ENCODE measurements around the gene AMBRA1. TPM values are rescaled to one million over a fixed set of nuclear protein-coding genes. Genes with fewer than 3 reads are reported as not detected.

Gene AMBRA1
- total RNA-seq, 1 donor from 2014 or later = 45.8 TPM

DNA sequence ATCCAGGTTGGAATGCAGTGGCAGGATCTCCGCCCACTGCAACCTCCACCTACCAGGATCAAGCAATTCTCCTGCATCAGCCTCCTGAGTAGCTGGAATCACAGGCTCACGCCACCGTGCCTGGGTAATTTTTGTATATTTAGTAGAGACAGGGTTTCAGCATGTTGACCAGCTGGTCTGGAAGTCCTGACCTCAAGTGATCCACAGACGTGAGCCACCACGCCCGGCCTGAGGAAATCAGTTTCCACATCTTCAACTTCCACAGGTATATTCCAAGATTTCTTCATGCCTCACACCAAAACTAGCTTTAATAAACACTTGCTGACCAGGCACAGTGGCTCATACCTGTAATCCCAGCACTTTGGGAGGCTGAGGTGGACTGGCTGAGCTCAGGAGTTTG is 15.6 kb upstream of the AMBRA1 start:
- no peaks in the 10 kb centered on the region for H3K27me3 Mint-ChIP-seq (ENCODE audit: low read depth)
- H3K4me3 Mint-ChIP-seq = no peak overlapping the region
- H3K36me3 Mint-ChIP-seq (ENCODE audit: low read depth) = no peaks in the 10 kb centered on the region
- no peaks in the 10 kb centered on the region for H3K9me3 Mint-ChIP-seq
- H3K4me1 Mint-ChIP-seq = no peaks in the 10 kb centered on the region
- no peak overlapping the region for H3K27ac Mint-ChIP-seq (ENCODE audit: unreplicated experiment)
- TF ChIP-seq, protein P1, sequence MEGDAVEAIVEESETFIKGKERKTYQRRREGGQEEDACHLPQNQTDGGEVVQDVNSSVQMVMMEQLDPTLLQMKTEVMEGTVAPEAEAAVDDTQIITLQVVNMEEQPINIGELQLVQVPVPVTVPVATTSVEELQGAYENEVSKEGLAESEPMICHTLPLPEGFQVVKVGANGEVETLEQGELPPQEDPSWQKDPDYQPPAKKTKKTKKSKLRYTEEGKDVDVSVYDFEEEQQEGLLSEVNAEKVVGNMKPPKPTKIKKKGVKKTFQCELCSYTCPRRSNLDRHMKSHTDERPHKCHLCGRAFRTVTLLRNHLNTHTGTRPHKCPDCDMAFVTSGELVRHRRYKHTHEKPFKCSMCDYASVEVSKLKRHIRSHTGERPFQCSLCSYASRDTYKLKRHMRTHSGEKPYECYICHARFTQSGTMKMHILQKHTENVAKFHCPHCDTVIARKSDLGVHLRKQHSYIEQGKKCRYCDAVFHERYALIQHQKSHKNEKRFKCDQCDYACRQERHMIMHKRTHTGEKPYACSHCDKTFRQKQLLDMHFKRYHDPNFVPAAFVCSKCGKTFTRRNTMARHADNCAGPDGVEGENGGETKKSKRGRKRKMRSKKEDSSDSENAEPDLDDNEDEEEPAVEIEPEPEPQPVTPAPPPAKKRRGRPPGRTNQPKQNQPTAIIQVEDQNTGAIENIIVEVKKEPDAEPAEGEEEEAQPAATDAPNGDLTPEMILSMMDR (conservative IDR thresholded peaks at IDR 0.05) = no peak
- no peak for DNase-seq (ENCODE audit: low read depth, low spot score)

DNA sequence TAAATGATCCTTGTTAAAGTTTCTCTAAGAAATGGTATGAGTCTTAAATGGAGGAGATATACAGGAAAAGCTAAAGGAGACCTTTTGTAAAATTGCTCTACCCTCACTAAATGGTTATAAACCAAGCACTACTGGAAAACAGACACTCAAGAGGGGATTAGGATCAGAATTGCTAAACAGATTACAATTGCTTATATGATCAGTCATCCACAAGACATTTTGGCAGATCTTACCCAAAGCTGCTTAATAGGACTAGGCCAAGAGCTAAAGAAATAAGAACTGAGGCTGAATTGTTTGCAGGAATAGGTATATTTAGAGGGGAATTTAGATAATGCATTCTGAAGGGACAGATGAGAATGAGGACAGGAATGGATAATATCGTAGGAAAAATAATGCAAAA is 13.7 kb upstream of the AMBRA1 start:
- TF ChIP-seq, protein P1 (conservative IDR thresholded peaks at IDR 0.05) = no peak
- H3K9me3 Mint-ChIP-seq = no peaks in the 10 kb centered on the region
- DNase-seq (ENCODE audit: low read depth, low spot score) = no peak
- H3K4me3 Mint-ChIP-seq = no peak overlapping the region
- H3K27ac Mint-ChIP-seq (ENCODE audit: unreplicated experiment) = no peak overlapping the region
- H3K4me1 Mint-ChIP-seq = no peaks in the 10 kb centered on the region
- no peaks in the 10 kb centered on the region for H3K36me3 Mint-ChIP-seq (ENCODE audit: low read depth)
- H3K27me3 Mint-ChIP-seq (ENCODE audit: low read depth) = no peaks in the 10 kb centered on the region

DNA sequence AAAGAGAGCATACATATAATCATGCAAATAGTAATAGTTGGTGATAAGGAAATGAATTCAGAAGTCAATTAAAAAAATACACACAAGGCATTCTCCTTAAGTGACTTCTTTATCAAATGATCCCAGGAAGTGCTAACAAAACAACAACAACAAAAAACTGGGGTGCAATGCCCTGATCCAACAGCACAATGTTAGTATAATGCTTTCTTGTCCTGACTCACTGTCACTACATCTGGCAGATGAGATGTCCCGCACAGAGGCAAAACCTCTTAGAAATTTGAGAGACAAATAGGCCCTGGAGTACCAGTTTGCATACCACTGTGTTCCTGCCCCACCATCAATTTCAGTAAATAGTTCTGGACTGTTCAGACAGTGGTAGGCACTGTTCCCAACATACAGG is 11.0 kb upstream of the AMBRA1 start:
- H3K36me3 Mint-ChIP-seq (ENCODE audit: low read depth) = no peaks in the 10 kb centered on the region
- no peaks in the 10 kb centered on the region for H3K27me3 Mint-ChIP-seq (ENCODE audit: low read depth)
- H3K9me3 Mint-ChIP-seq = no peaks in the 10 kb centered on the region
- H3K4me3 Mint-ChIP-seq = no peak overlapping the region
- no peak for DNase-seq (ENCODE audit: low read depth, low spot score)
- no peak overlapping the region for H3K27ac Mint-ChIP-seq (ENCODE audit: unreplicated experiment)
- TF ChIP-seq, protein P1 (conservative IDR thresholded peaks at IDR 0.05) = no peak
- no peaks in the 10 kb centered on the region for H3K4me1 Mint-ChIP-seq

DNA sequence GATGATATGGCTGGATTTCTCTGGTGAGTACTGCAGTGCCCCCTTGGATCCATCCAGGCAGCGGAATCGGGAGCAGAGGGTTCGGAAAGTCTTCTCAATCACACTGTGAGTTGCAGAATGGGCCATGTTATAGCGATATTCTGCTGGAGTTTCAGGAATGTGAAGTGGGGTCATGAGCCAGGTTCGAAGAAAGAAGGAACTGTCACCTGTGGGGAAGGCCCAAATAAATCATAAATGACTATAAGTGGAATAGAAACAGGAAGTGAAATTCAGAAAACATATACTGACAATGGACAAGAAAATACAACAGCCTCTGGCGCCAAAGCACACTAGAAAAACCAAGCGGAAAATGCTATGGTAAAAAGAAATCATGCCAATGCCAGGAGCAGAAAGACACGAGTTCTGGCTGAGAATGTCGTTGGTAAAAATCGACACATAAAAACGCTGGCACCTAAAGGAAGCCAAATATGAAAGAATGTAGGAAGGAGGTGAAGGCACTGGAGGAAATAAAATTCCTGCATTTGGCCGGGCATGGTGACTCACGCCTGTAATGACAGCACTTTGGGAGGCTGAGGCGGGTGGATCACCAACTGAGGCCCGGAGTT is 10.0 kb upstream of the AMBRA1 start:
- H3K27ac Mint-ChIP-seq (ENCODE audit: unreplicated experiment) = peak overlapping the region; percentile 48
- H3K36me3 Mint-ChIP-seq (ENCODE audit: low read depth) = no peaks in the 10 kb centered on the region
- H3K4me3 Mint-ChIP-seq = no peak overlapping the region

DNA sequence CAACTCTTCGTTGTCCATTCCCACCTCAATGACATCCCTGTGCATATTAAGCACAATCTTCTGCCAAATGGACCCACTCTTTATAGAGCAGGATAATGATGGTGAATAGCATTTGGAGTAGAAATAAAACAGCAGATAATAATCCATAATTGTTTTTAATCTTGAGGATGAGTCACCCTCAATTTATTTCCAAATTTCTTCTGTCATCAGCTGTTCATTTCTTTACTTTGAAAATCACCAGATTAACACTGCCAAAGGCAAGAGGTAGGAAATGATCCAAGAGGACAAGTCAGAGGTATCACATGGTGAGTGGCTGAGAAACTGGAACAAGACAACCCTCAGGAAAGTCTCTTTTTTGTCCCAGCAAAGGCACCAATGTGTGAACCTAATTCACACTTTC is 7.3 kb upstream of the AMBRA1 start:
- TF ChIP-seq, protein P1 (conservative IDR thresholded peaks at IDR 0.05) = no peak
- Mint-ChIP-seq H3K4me1 (no peaks in the 10 kb centered on the region), H3K27me3 (ENCODE audit: low read depth) (no peaks in the 10 kb centered on the region), H3K9me3 (no peaks in the 10 kb centered on the region), H3K36me3 (ENCODE audit: low read depth) (no peaks in the 10 kb centered on the region), H3K27ac (ENCODE audit: unreplicated experiment) (no peak overlapping the region), H3K4me3 (no peak overlapping the region)
- DNase-seq (ENCODE audit: low read depth, low spot score) = no peak

More for the DNA sequence above, 10.0 kb upstream of the AMBRA1 start:
- Mint-ChIP-seq H3K4me1 (no peaks in the 10 kb centered on the region), H3K9me3 (no peaks in the 10 kb centered on the region), H3K27me3 (ENCODE audit: low read depth) (no peaks in the 10 kb centered on the region)
- TF ChIP-seq, protein P1 (conservative IDR thresholded peaks at IDR 0.05) = no peak
- DNase-seq (ENCODE audit: low read depth, low spot score) = no peak

Data from neural crest cell (in vitro differentiated cells).